ENCODE measurements around the gene TNNI3. TPM values are rescaled to one million over a fixed set of nuclear protein-coding genes. Genes with fewer than 3 reads are reported as not detected.
A peak's percentile ranks its signal among the peaks of the same experiment; 100 is the strongest.

Gene TNNI3
- polyA plus RNA-seq, 1 experiment, result not detected

DNA sequence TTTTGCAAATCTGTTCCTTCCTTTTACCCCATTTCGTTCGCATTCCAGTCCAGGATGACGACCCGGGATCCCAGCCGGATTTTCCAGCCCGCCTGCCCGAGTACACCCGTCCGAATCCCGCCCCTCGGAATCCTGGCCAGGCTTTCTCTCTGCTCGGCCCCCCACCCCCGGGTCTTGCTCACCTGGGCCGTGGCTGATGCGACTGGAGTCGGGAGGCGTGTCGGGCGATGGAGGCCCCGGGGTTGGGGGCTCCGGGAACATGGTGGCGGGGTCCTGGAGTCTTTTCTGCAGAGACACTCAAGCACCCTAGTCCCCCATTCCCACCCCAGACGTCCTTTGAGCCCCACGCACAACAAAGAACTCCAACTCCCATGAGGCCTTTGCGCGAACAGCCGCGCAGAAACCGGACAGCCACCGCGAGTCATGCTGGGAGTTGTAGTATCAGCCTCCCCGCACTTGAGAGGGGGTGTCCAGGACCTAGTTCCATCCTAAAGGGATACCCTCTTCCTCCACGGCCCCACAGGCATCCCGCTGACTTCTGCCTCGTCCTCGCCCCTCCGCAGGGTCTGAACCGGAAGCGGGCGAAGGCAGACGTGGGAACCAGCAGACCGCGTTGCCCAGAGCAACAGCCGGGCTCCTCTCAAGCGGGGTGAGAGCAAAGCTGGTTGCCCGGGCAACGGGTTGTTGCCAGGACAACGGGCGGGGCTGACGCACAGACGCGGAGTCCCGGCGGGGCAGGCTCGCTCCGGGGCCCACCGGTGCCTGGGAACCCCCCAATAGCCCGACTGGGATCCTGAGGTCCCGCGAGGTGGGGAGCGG lies 21.5 kb upstream of the TNNI3 start:
- no peak for DNase-seq (ENCODE audit: low read depth)
- H3K4me3 ChIP-seq (ENCODE audit: low read depth, low read length), result peak overlapping the region; percentile 36
- ChIA-PET POLR2A (no interaction called here), CTCF (interaction anchor here (0.6 kb wide), 1 partner anchor 122 kb away, joined by 4 read pairs; no protein-coding TSS in a partner anchor)
- no peaks in the 10 kb centered on the region for H3K36me3 ChIP-seq (ENCODE audit: control insufficient read depth, insufficient read depth, low read length)
- peaks cover 3% of the 10 kb centered on the region; the same call in 1 of the 2 replicates for H3K27me3 ChIP-seq (ENCODE audit: control insufficient read depth, insufficient read depth, low read length)
- TF ChIP-seq, protein P1, sequence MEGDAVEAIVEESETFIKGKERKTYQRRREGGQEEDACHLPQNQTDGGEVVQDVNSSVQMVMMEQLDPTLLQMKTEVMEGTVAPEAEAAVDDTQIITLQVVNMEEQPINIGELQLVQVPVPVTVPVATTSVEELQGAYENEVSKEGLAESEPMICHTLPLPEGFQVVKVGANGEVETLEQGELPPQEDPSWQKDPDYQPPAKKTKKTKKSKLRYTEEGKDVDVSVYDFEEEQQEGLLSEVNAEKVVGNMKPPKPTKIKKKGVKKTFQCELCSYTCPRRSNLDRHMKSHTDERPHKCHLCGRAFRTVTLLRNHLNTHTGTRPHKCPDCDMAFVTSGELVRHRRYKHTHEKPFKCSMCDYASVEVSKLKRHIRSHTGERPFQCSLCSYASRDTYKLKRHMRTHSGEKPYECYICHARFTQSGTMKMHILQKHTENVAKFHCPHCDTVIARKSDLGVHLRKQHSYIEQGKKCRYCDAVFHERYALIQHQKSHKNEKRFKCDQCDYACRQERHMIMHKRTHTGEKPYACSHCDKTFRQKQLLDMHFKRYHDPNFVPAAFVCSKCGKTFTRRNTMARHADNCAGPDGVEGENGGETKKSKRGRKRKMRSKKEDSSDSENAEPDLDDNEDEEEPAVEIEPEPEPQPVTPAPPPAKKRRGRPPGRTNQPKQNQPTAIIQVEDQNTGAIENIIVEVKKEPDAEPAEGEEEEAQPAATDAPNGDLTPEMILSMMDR (IDR thresholded peaks at IDR 0.05; ENCODE audit: insufficient read depth, low read depth, low read length), result no peak

DNA sequence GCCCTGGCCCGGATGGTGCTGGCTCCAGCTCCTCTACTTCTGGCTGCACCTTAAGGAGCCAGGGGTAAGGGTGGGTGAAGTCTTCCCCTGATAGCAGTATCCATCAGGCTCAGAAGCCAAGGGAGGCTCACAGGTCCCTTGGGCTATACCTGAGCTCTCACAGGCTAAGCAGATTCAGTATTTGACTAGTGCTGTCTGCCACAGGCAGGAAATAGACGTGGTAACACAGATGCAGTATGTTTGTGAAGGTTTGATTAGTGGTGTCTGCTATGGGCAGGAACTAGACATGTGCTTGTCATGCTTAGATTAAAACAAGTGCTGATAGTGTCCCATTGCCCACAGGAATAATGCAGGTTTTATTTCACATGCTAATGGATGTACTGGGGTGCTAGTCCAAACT lies 18.5 kb upstream of the TNNI3 start:
- ChIA-PET POLR2A (interaction anchor here (0.6 kb wide), 1 partner anchor 1046 kb away, joined by 3 read pairs; no protein-coding TSS in a partner anchor), CTCF (interaction anchor here (2.1 kb wide), 1 partner anchor 35 kb away, joined by 5 read pairs; no protein-coding TSS in a partner anchor)
- no peak overlapping the region for H3K4me3 ChIP-seq (ENCODE audit: low read depth, low read length)
- no peaks in the 10 kb centered on the region for H3K36me3 ChIP-seq (ENCODE audit: control insufficient read depth, insufficient read depth, low read length)
- no peak for DNase-seq (ENCODE audit: low read depth)
- TF ChIP-seq, protein P1 (IDR thresholded peaks at IDR 0.05; ENCODE audit: insufficient read depth, low read depth, low read length), result no peak
- peaks cover 1% of the 10 kb centered on the region; the same call in 1 of the 2 replicates for H3K27me3 ChIP-seq (ENCODE audit: control insufficient read depth, insufficient read depth, low read length)

DNA sequence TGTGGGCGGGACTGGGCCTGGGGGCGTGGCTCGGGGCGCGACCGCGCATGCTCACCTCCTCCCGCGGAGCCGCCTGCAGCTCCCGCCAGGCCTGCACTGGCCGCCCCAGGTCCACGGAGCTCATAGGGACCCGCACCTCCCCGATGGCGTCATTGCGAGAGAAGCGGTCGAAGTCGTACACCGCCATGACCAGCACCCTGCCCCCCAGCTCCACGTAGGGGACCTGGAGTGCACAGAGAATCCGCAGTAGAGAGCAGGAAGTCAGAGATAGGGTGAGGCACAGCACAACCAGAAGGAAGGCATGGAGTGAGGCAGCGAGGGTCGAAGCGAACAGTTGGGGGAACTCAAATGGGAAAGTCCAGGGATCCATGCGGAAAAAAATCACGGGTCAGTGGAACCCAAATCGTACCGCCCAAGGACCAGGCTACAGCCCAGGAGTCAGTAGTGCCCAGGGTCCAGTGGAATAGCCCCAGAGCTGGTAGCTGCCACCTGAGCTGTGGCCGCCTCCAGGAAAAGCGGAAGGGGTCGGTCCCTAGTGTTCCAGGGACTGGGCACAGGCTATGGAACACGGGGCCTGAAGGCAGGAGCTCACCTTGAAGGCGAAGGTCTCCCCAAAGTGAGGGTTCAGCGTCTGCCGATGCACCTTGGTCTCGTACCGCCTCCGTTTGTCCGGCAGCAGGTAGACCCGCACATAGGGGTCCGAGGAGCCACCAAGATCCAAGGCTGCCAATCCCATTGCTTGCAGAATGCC lies 17.8 kb upstream of the TNNI3 start:
- TF ChIP-seq, protein P1 (IDR thresholded peaks at IDR 0.05; ENCODE audit: insufficient read depth, low read depth, low read length), result no peak
- POLR2A ChIA-PET, result no interaction called here
- H3K4me3 ChIP-seq (ENCODE audit: low read depth, low read length), result no peak overlapping the region
- CTCF ChIA-PET, result interaction anchor here (2.1 kb wide), 1 partner anchor 34 kb away, joined by 5 read pairs; no protein-coding TSS in a partner anchor
- DNase-seq (ENCODE audit: low read depth), result no peak
- H3K27me3 ChIP-seq (ENCODE audit: control insufficient read depth, insufficient read depth, low read length), result no peaks in the 10 kb centered on the region
- no peaks in the 10 kb centered on the region for H3K36me3 ChIP-seq (ENCODE audit: control insufficient read depth, insufficient read depth, low read length)

DNA sequence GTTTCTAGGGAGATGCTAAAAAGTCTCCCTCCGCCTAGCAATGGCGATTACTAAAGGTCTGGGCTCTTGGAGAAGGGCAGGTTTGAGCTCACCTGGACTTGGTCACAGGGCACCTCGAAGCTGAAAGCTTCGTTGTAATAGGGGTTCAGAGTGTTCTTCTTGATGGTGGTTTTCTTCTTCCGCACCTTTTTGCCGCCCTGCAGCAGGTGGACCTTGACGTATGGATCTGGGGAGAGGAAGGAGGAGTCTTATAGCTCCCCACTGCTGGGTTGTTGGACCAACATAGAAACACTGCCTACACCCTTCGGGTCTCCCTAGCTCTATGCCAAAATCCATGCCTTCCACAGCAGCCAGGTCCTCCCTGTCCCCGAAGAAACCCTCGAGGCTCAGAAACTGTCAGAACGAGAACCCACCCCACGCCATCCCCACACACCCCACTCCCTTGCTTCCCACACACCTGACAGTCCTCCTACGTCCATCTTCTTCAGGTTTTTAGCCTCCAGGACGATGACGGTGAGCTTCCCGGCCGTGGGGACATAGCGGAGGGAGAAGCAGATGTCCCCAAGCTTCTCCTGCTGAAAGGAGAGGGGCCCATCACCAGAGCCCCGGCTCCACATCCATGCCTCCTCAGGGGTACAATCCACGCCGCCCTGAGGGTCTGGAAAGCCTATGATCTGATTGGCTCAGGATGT lies 17.0 kb upstream of the TNNI3 start:
- Histone ChIP-seq H3K27me3 (ENCODE audit: control insufficient read depth, insufficient read depth, low read length) (0 out of 2 replicates have a peak, but pooled peaks cover 2% of the 10 kb centered on the region), H3K4me3 (ENCODE audit: low read depth, low read length) (no peak overlapping the region), H3K36me3 (ENCODE audit: control insufficient read depth, insufficient read depth, low read length) (no peaks in the 10 kb centered on the region)
- CTCF ChIA-PET, result interaction anchor here (1.0 to 2.1 kb wide), 2 partner anchors 33 to 118 kb away, joined by 3 to 5 read pairs; no protein-coding TSS in a partner anchor
- no peak for DNase-seq (ENCODE audit: low read depth)
- TF ChIP-seq, protein P1 (IDR thresholded peaks at IDR 0.05; ENCODE audit: insufficient read depth, low read depth, low read length), result no peak
- POLR2A ChIA-PET, result no interaction called here
